HG02623 (cell line): ENCODE measurements around the gene YTHDF1.

Experiments
- ATAC-seq: cut with Tn5 transposase; IDR thresholded peaks from one replicate; pipeline ENCODE4 v1.9.1; 2021; ENCODE audit warnings: moderate library complexity; ENCODE audit not compliant: unreplicated experiment

Gene YTHDF1

DNA sequence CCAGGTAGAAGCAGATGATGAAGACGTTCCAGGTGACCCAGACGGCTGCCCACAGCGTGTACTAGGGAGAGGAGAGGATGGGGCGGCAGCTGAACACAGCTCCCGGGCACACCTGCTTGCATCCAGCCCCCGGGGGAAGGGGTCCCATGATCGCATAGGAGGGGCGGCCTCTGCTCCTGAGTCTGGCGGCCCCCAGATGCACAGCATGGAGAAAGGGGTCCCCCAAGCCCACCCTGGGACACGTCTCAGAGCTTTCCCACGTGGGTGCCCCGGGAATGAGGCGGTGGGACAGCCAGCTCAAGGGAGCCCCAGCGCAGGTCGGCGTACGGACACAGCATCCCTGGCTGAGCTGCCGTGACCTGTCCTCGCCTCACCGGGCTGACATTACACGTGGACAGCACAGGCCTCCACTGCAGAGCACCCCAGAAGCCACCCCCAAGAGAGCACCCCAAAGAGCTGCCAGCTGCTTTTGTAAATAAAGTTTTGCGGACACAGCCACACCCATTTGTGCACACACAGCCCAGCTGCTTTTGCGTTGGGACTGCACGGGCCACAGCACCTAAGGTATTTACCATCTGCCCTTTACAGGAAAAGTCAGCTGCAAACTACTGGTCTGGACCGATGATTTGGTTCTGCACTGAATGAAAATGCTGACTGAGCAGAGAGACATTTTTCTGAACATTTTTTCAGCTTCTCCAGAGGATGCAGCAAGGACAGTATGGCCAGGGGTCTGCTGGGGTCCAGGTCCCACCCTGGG, 33.1 kb upstream of the YTHDF1 start:
- no peak for ATAC-seq

DNA sequence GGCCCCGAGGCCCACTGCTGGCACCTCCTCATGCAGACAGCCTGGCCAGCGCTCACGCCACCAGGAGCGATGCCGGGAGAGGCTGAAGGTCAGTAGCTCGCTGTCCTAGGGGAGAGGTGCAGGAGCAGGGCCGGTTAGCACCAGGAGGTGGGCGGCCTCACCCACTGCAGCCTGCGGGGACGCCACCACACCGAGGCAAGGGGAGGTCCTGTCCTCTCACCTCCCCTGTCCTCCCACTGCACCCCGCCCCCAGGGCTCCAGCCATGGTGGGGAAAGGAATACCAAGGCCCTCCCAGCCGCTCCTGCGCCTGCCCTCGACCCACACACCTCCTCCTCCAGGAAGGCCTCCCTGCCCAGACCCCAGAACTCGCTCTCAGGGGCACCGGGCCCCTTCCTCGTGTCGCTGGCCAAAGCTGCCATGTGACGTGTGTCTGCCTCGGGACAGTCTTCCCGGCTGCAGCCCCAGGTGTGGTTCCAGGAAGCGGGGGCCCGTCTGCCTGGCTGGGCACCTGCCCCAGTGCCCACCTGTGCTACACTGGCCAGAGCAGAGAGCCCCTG, 31.8 kb upstream of the YTHDF1 start:
- ATAC-seq: no peak

DNA sequence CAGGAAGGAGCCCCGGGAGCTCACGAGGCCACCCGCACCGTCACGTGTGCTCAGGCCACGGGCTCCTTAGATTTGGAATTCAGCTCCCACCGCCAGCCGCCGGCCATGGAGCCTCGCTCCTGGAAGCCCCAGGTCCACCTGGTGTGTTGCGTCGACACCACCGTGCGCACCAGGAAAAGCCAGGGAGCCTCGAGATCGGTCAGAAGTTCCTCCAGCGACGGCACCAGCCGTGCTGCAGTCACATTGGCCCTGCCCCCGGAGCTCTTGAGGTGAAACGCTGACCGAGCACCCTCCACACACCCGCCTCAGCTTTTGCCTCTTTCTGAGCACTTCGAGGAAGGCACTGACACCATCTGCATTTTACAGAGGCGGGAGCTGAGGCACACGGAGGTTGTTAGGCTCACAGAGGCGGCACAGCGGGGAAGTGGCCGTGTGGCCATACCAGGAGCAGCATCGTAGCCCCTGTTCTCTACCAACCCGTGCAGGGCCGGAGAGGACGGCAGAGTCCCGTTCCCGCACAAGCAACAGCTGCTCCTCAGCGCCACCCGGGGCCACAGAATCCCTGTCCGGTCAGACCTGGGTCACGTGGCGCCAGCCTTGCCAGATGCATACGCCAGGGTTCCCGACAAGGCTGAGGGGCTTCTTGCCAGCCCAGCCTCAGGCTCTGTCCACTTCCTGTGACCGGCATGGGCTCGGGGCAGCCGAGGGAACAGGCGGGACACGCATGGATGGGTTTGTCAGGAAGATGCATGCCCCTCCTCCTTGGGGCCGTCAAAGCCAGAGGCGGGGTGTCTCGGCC, 30.8 kb upstream of the YTHDF1 start:
- ATAC-seq: no peak

DNA sequence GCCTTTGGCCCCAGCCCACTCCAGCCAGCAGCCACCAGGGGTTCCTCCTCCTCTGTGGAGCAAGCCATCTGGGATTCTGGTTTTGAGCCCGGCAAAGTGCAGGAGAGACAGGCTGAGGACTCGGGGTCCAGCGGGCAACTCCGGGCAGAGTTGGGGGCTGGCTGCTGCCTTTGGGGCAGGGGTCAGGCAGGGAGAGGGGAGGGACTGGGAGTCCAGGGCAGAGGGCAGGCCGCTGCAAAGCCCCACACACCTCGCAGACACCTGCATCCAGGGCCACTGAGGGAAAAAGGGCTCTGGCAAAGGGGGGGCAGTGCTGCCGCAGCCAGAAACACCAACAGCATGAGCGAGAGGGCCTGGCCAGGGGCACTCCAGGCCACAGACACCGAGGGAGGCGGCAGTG, 28.5 kb upstream of the YTHDF1 start:
- ATAC-seq: no peak

DNA sequence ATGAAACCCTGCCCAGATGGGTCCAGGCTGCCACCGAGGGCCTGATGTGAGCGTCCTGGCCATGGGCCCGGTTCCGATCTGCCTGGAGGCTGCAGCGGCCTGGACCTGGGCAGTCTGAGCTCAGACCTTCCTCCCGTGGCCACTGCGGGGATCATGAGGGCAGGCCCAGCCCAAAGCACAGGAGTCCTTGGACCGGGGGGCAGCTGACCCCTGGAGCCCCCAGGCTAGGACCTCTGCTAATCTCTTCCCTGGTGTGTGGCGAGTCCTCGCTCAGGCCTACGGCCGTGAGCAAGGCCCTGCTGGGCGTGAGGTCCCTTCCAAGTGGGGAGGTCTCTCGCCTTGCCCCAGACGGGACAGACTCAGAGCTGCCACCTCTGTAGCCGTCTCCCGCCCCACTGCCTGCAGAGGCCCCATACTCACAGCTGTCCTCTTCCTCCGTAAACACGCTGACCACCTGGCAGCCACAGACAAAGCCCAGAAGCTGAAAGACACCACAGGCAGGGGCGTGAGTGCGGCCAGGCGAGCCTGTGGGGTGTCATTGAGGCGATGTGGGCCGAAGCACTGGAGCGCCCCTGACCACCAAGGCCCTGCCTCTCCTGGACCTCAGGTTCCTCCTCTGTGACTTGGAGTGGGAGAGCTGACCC, 27.8 kb upstream of the YTHDF1 start:
- ATAC-seq: no peak

DNA sequence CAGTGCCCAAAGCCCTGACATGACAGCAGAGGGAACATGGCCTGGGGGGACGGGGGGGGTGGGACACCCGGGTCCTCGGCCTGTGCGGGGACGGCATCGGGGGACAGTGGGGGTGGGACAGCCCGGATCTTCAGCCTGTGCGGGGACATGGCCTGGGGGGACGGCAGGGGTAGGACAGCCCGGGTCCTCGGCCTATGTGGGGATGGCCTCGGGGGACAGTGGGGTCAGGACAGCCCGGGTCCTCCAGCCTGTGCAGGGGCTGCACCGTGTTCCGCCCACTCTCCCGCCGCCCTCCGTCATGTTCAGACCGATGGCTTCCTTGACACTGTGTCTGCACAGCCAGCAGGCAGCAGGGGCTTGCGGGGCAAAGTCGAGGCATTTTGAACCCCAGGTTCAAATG, 26.8 kb upstream of the YTHDF1 start:
- no peak for ATAC-seq

DNA sequence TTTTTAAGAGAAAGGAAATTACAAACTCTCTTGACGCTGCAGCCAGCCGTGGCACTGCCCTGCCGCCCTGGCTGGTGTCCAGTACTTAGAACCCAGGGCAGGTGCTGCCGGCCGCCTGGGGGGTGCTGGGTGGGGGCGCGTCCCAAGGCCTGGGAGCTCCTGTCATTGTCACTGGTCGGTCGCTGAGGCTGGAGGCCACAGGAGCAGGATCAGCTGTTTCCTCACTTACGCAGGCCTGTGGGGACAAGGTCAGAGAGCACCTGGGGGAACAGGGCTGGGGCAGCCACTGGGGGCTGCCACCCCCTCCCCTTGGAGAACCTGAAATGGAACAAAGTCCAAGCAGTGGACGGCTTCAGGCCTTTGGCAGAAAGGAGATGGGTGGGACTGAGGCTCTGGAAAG, 25.3 kb upstream of the YTHDF1 start:
- ATAC-seq: no peak

DNA sequence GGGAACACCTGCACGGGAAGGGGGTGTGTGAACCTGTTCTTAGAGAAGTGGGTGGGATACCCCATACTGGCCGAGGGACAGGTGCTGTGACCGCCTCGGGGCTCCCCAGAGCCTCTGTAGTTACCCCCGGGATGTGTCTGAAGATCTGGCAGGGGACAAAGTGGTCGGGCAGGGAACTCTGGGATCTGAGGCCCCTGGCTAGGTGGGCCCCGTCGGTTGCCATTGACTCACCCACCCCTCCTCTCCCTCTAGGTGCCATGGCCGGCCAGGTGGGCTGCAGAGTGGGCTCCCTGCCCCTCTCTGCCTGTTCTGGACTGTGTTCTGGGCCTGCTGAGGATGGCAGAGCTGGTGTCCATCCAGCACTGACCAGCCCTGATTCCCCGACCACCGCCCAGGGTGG, 24.1 kb upstream of the YTHDF1 start:
- no peak for ATAC-seq

DNA sequence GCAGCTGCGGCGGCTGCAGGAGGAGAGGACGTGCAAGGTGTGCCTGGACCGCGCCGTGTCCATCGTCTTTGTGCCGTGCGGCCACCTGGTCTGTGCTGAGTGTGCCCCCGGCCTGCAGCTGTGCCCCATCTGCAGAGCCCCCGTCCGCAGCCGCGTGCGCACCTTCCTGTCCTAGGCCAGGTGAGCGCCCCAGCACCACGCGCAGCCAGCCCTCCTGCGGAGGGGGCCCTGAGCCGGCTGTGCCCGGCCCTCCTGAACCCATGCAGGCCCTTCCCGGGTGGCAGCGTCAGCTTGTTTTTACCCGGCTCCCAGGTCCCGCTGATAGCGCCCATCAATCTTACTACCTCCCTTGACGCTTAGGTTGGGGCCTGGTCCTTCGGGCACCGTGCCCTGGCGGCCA, 23.5 kb upstream of the YTHDF1 start:
- no peak for ATAC-seq

DNA sequence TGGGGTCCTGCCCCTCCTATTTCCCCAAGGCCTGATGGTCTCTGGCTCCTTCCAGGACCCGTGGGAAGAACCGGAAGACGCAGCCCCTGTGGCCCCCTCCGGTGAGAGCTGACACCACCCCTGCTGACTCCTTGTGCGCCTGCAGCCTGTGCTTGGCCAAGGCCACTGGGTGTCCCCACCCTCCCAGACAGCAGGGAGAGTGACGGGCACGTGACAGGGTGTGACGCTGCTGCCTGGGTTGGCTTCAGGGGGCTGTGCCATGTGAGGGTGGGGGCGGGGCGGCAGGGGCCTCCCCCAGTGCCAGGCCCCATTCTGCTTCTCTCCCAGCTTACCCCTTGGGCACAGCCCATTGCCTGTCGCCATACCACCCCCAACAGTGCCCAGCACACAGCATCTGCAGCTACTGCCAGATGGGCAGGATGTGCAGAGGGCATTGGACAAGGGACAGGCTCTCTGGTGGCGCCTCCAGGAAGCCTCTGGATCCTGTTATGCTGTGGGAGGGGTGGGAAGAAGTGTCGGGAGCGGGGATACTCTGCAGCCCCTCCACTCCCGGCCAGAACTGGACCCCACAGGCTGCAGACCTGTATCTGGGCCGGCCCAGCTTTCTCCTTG, 22.7 kb upstream of the YTHDF1 start:
- ATAC-seq: no peak

DNA sequence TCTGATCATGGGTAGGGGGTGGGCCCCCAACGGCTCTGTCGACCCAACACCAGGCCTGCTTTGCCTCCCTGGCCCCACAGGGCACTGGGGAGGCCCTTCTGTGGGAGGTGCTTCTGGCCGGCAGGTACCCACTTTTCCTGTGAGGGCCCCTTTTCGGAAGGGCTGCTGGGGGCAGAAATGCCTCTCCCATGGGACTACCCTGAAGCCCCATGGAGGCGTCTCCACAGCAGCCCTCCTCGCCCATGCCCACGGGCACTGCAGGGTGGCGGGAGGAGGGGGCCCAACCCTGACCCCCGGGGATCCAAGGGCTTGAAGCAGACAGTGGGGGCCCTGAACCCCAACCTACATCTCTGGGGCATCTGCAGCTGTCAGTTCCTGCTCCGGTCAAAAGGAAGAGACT, 22.1 kb upstream of the YTHDF1 start:
- no peak for ATAC-seq

DNA sequence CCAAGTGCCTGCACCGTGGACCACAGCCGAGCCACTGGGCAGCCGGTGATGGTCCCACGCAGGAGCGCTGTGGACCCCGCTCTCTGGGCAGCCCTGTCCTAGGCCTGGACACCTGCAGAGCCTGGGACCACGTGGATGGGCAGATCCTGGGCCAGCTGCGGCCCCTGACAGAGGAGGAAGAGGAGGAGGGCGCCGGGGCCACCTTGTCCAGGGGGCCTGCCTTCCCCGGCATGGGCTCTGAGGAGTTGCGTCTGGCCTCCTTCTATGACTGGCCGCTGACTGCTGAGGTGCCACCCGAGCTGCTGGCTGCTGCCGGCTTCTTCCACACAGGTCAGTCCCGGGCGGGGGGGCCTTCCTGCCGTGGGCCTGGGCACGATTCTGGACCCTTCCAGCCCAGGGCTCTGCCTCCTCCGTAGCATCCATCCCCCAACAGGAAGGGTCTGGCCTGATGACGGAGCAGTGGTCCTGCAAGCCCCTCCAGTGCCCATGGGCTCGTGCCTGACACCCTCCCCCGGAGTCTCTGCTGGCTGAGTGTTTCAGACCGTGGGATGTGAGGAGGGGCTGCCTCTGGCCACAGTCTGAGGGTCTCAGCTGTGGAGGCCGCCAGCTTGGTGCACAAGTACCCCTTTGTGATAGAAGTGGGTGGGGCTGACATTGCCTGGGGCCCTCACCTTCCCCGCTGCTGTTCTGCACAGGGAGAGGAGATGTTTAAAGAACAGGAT, 20.3 kb upstream of the YTHDF1 start:
- ATAC-seq: no peak

DNA sequence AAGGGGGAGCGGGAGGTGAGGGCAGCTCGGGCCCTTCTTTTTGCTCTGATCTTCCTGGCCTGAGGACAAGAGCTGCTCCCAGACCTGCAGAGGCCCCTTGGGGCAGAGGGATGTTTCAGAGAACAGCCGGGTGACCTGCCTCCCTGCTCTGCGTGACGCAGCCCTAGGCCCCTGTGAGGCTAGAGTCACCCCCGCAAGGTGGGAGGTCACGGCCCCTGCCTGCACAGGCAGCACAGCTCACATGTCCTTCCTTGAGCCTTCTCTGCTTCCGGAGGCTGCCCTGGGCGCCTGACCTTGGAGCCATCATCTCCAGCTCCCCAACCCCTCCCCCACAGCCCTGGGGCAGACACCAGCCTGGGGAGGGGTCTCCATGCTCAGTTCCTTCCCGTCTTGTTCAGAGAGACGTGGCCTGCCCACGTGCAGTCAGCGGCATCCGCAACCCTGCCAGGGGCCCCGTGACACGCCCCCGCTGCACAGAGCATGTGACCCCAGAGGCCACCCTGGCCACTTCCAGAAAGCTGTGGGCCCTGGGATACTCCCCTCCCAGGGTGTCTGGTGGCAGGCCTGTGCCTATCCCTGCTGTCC, 19.6 kb upstream of the YTHDF1 start, which contains the start of gene BIRC7:
Gene BIRC7, plus strand, starts transcription at position 507 of the 585 bp plus-strand sequence. CDS start 192 bp downstream, outside the sequence.
- no peak for ATAC-seq

DNA sequence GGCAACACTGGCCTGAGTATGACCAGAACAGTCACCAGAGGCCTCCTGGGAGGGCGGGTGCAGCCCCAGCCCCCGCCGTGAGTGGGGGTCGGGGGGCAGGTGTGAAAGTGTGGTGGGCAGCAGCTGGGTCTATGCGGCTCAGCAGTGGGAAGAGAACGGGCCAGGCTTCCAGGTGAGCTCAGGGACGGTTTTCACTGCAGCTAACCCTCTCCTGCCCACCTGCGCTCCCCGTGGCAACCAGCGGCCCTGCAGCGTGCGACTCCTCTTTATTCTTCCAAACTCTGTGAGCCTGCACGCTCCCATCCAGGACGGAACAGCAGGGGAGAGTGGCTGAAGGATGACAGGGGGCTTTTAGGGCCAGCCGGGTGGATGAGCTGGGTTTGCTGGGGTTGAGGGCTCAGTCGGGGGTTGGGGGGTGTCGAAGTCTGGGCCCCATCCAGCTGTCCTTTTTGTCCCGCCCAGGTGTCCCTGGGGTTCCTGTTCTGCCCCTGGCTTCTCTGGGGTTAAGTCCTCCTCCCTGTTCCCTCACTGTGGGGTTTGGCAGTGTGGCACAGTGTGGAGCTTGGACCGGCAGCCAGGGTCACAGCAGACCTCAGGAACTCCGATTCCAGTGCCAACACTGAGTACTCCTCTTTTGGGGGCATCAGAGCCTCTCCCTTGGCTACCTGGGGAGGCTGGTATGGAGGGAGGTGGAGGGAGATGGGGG, 18.9 kb upstream of the YTHDF1 start:
- ATAC-seq: no peak

DNA sequence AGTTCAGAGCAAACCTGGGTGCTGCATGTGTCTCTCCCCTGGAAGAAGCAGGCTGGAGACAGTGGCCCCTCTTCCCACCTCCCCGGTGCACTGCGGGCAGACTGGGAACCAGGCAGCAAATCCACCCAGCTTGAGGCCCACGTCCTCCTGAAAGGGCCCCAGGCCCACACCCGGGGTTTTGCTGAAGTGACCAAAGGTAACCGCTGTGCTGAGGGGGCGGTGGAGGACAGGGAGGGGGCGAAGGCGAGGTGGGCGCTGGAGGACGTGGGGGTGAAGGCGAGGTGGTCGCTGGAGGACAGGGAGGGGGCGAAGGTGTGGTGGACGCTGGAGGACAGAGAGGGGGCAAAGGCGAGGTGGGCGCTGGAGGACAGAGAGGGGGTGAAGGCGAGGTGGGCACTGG, 18.0 kb upstream of the YTHDF1 start:
- ATAC-seq: no peak

DNA sequence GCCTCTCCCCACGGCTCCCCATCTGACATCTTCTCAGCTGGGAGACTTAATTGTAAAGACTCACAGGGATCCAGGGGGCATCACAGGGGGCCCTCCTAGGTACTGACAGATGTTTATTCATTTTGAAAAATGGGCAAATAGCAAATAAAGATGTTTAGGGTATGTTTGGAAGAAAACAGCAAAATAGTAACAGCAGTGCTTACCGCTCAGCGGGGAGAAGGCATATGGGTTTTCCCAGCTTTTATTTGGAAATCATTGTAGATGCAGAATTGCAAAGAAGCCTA, 17.1 kb upstream of the YTHDF1 start:
- ATAC-seq: no peak

DNA sequence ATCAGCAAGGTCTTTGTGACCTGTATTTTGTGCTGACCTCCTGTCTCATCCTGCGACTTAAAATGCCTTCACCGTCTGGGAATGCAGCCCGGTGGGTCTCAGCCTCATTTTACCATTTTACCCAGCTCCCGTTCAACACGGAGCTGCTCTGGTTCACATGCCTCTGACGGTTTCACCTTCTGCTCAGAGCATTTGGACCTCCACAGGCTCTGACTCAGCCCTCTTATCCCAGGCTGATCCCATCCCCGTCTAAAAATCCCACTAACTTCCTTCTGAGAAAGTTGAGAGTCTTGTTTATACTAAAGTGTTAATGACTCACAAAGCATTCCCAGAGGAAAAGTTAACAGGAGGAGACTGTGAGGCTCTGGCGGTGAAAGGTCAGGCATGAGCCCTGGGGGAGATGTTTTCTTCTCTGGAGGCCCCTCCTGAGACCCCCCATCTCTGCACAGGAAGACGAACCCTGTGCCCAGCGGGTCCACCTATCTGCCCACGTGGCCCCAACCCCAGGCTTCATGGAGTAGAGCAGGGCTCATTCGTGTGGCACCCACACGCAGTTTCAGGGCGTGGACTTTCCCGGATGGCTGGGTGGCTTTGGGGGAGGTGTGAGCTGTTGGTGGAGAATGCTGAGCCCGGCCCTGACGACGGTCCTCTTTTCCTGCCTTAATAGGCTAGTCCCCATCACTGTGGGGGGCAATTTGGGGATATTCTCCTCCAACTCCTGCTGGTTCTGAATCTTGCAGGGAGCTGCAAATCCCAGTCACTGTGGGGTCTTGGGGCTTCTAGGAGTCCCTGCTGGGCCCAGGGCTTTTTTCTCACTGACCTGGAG, 16.5 kb upstream of the YTHDF1 start:
- ATAC-seq: no peak

DNA sequence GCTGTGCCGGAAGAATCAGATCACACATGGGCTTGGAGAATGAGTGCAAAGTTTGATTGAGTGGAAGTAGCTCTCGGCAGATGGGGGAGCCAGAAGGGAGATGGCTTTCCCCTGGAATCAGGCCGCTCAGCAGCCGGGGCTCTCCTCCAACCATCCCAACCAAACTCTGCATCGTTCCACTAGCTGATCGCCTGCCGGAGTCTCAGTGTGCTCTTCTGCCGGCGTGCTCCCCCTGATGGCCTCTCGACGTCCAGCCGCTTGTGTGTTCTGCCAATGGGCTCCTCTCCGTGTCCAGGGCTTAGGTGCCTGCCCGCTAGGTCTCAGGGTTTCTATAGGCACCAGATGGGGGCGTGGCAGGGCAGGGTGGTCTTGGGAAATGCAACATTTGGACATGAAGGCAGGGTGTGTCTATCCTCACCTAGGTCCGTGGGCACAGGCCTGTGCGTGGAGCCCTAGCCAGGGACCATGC, 14.9 kb upstream of the YTHDF1 start:
- no peak for ATAC-seq

DNA sequence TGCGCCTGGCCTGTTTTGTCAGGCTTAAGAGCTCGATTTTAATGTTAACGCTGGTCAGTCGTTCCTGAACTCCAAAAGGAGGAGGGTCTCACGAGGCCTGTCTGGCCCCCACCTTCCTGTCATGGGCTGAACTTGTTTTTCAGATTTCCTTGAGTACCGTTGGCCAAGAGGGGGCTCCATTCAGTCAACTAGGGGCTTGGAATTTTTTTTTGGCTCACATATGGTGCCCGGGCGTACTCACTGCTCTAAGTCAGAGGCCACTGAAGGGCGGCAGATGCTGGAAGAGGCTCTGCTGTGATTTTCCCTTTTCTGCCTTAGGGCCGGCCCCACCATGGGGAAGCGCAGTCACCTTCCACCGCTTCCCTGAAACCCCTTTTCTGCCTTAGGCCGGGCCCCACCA, 12.9 kb upstream of the YTHDF1 start:
- ATAC-seq: no peak
